Smooth muscle cell (in vitro differentiated cells): ENCODE data around the gene ABTB2. TPM values are rescaled to one million over a fixed set of nuclear protein-coding genes. Genes with fewer than 3 reads are reported as not detected.

Experiments
- DNase-seq: peaks from one replicate; lab custom pipeline; 2025; ENCODE audit not compliant: unreplicated experiment; lab: John Stamatoyannopoulos, UW
- H2AFZ ChIP-seq: fragments of 200-600 bp; sonication (generic); 2 replicates; pipeline ENCODE4 v1.6.0; 2016; ENCODE audit warnings: antibody characterized with exemption, low read depth, mild to moderate bottlenecking
- H3F3A ChIP-seq: fragments of 200-600 bp; sonication (generic); 2 replicates; pipeline ENCODE4 v1.6.0; 2017; ENCODE audit warnings: antibody characterized with exemption, low read depth
- H3K27ac ChIP-seq: fragments of 200-600 bp; sonication (generic); 2 replicates; pipeline ENCODE4 v1.5.1; 2016; ENCODE audit warnings: low read depth, mild to moderate bottlenecking
- H3K27me3 ChIP-seq: fragments of 200-600 bp; sonication (generic); 2 replicates; pipeline ENCODE4 v1.6.1; 2016; ENCODE audit warnings: low read depth, mild to moderate bottlenecking
- H3K36me3 ChIP-seq: fragments of 200-600 bp; sonication (generic); 2 replicates; pipeline ENCODE4 v1.5.1; 2016; ENCODE audit warnings: low read depth
- H3K4me1 ChIP-seq: fragments of 200-600 bp; sonication (generic); 2 replicates; pipeline ENCODE4 v1.5.1; 2016; ENCODE audit warnings: low read depth
- H3K4me2 ChIP-seq: fragments of 200-600 bp; sonication (generic); 2 replicates; pipeline ENCODE4 v1.6.0; 2016; ENCODE audit warnings: mild to moderate bottlenecking
- H3K4me3 ChIP-seq: fragments of 200-600 bp; sonication (generic); 2 replicates; pipeline ENCODE4 v1.5.1; 2016; ENCODE audit warnings: mild to moderate bottlenecking
- H3K79me2 ChIP-seq: fragments of 200-600 bp; sonication (generic); 2 replicates; pipeline ENCODE4 v1.6.0; 2016; ENCODE audit warnings: low read depth, mild to moderate bottlenecking
- H3K9ac ChIP-seq: fragments of 200-600 bp; sonication (generic); 2 replicates; pipeline ENCODE4 v1.6.0; 2016; ENCODE audit warnings: low read depth
- H3K9me3 ChIP-seq: fragments of 200-600 bp; sonication (generic); replicated peaks from 2 replicates; pipeline ENCODE4 v1.5.1; 2016; ENCODE audit warnings: low read depth
- H4K20me1 ChIP-seq: fragments of 200-600 bp; sonication (generic); 2 replicates; pipeline ENCODE4 v1.6.0; 2016; ENCODE audit warnings: low read depth
- WGBS: methylation state at CpG from one replicate; pipeline ENCODE4 v1.1.7; 2016; ENCODE audit warnings: low lambda C conversion rate; 5-methylcytosine and 5-hydroxymethylcytosine counted together
- polyA plus RNA-seq: library from polyadenylated mRNA; unstranded; fragments of >200 nt; fragmentation: Nextera tagmentation; extraction: Ambion mirVana; gene quantifications from 2 replicates; pipeline ENCODE4 v1.2.1, GENCODE V29; 2016
- total RNA-seq: library from RNA; depleted of rRNA; stranded (reverse); fragments of >200 nt; gene quantifications from 2 replicates; pipeline ENCODE4 v1.2.3, GENCODE V29; 2014
- TF ChIP-seq, protein P1 (sequence below): fragments of 200-600 bp; sonication (generic); IDR thresholded peaks from 2 replicates; pipeline ENCODE4 v1.5.1; 2017; ENCODE audit warnings: borderline replicate concordance, mild to moderate bottlenecking, antibody characterized with exemption; ENCODE audit not compliant: insufficient read depth, poor library complexity, severe bottlenecking

Gene ABTB2
- total and polyA plus RNA-seq, 2 experiments from 2014 or later: 4.3 to 4.9 TPM

DNA sequence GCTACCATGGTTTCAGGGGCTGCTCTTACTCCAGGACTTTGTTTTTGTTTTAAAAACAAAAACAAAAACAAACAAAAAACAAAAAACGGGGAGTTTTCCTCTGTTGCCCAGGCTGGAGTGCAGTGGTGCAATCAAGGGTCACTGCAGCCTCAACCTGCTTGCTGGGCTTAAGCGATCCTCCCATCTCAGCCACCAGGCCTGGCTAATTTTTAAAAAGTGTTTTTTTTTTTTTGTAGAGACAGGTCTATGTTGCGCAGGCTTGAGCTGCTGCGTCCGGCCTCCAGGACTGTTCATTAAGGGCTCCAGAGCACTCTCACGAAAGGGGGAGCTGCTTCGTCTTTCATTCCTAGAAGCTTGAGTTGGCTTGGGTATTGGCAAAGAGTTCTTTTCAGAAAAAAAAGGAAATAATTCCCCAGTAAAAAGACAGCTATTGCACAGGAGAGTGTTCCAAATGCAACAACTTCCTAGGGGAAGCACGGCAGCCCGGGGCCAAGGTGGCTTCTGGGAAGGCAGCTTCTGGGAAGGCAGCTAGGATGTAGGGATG is 173.9 kb downstream of the ABTB2 start:
- no peaks in the 10 kb centered on the region for H3K27me3 ChIP-seq
- H3K27ac ChIP-seq: no peak overlapping the region
- H3K4me1 ChIP-seq: peaks cover 17% of the 10 kb centered on the region
- TF ChIP-seq, protein P1, sequence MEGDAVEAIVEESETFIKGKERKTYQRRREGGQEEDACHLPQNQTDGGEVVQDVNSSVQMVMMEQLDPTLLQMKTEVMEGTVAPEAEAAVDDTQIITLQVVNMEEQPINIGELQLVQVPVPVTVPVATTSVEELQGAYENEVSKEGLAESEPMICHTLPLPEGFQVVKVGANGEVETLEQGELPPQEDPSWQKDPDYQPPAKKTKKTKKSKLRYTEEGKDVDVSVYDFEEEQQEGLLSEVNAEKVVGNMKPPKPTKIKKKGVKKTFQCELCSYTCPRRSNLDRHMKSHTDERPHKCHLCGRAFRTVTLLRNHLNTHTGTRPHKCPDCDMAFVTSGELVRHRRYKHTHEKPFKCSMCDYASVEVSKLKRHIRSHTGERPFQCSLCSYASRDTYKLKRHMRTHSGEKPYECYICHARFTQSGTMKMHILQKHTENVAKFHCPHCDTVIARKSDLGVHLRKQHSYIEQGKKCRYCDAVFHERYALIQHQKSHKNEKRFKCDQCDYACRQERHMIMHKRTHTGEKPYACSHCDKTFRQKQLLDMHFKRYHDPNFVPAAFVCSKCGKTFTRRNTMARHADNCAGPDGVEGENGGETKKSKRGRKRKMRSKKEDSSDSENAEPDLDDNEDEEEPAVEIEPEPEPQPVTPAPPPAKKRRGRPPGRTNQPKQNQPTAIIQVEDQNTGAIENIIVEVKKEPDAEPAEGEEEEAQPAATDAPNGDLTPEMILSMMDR: no peak
- H3K9me3 ChIP-seq: no peaks in the 10 kb centered on the region
- 97% methylated on average over 9 of the region's 9 CpGs for WGBS
- H3K4me3 ChIP-seq: no peak overlapping the region
- H3K9ac ChIP-seq: no peak overlapping the region
- H3K79me2 ChIP-seq: no peaks in the 10 kb centered on the region
- no peaks in the 10 kb centered on the region for H3K36me3 ChIP-seq
- H2AFZ ChIP-seq: no peak overlapping the region
- peaks cover 8% of the 10 kb centered on the region for H3F3A ChIP-seq
- no peak for DNase-seq
- peaks cover 5% of the 10 kb centered on the region for H4K20me1 ChIP-seq
- no peak overlapping the region for H3K4me2 ChIP-seq

DNA sequence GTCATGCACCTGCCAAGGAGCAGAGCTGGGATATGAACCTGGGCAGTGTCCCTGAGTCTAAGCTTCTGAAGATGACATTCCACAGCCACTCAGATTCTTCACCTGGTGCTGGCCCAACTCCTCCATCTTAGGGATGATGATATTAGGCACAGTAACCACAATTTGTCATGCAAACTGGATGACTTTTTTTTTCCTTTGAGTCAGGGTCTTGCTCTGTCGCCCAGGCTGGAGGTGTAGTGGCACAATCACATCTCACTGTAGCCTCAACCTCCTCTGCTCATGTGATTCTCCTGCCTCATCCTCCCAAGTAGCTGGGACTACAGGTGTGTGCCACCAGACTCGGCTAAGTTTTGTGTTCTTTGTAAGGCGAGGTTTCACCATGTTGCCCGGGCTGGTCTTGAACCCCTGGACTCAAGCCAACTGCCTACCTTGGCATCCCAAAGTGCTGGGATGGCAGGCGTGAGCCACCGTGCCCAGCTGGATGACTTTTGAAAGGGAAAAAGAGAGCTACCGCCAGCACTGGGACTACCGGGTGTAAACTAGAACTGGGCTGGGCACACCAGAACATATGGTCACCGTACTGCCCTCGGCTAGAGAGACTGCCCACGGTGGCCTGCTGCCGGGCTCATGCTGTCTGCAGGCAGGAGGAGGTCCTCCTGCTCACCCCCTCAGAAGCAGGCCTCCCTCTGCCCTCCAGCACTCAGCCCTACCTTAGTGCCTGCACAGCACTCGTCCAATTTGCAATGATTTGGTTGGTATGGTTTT is 174.7 kb downstream of the ABTB2 start:
- Histone ChIP-seq H3K9ac (no peak overlapping the region), H3F3A (peaks cover 8% of the 10 kb centered on the region), H4K20me1 (no peaks in the 10 kb centered on the region), H3K4me3 (no peak overlapping the region), H3K4me1 (peaks cover 14% of the 10 kb centered on the region), H3K79me2 (no peaks in the 10 kb centered on the region), H3K36me3 (no peaks in the 10 kb centered on the region), H3K4me2 (no peak overlapping the region), H2AFZ (no peak overlapping the region), H3K27ac (no peak overlapping the region), H3K27me3 (no peaks in the 10 kb centered on the region), H3K9me3 (no peaks in the 10 kb centered on the region)
- WGBS: 95% methylated on average over 13 of the region's 13 CpGs
- DNase-seq: no peak
- TF ChIP-seq, protein P1: no peak

- WGBS: 96% methylated on average over 2 of the region's 2 CpGs
- no peak for DNase-seq
These were observed 175.4 kb downstream of the ABTB2 start for GRCh38 chr11:34182425-34182824.

More at GRCh38 chr11:34182425-34182824, 175.4 kb downstream of the ABTB2 start:
- no peak overlapping the region for H3K9ac ChIP-seq
- no peaks in the 10 kb centered on the region for H4K20me1 ChIP-seq
- TF ChIP-seq, protein P1: no peak
- H3K4me1 ChIP-seq: peaks cover 15% of the 10 kb centered on the region
- H3K36me3 ChIP-seq: no peaks in the 10 kb centered on the region
- no peak overlapping the region for H3K4me3 ChIP-seq
- no peak overlapping the region for H2AFZ ChIP-seq
- H3F3A ChIP-seq: peaks cover 8% of the 10 kb centered on the region
- H3K79me2 ChIP-seq: no peaks in the 10 kb centered on the region
- H3K27me3 ChIP-seq: no peaks in the 10 kb centered on the region
- no peaks in the 10 kb centered on the region for H3K9me3 ChIP-seq
- H3K27ac ChIP-seq: no peak overlapping the region
- no peak overlapping the region for H3K4me2 ChIP-seq
